ENCODE data around the gene AQP5.

The AQP5 gene

DNA sequence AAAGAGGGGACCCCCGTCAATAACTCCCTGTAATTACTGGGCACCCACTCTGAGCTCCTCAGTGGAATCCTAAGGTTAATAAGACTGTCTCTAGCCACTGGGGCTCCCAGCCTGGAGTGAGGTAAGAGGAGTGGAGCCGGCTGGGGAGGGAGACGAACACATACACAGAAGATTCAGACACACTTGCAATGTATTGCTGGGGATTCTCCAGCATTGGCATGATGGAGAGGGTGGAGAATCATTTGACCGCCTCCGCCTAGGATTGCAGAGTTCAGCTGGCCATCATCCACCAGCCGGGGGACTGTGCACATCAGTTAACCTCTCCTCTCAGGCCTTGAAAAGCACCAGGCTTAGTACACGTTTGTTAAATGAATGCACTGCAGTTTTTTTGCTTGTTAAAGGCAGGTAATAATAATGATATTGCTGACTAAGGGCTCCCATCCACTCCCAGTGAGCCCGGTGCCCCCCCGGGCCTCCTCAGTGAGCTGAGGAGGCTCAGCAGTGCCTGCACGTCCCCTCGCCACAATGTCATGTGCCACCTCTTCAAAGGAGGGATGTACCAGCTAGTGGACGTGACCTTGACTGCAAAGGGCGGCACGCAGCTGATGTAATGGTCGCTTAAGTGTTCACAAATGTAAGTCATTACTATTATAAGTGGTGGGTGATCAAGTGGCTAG lies 37.7 kb upstream of the AQP5 start:
- no peak overlapping the region for H3K4me3 ChIP-seq (replicated peaks; ENCODE audit: low read depth, low read length)
- no peak for DNase-seq (ENCODE audit: extremely low read depth, low read depth)
- TF ChIP-seq, protein P1, sequence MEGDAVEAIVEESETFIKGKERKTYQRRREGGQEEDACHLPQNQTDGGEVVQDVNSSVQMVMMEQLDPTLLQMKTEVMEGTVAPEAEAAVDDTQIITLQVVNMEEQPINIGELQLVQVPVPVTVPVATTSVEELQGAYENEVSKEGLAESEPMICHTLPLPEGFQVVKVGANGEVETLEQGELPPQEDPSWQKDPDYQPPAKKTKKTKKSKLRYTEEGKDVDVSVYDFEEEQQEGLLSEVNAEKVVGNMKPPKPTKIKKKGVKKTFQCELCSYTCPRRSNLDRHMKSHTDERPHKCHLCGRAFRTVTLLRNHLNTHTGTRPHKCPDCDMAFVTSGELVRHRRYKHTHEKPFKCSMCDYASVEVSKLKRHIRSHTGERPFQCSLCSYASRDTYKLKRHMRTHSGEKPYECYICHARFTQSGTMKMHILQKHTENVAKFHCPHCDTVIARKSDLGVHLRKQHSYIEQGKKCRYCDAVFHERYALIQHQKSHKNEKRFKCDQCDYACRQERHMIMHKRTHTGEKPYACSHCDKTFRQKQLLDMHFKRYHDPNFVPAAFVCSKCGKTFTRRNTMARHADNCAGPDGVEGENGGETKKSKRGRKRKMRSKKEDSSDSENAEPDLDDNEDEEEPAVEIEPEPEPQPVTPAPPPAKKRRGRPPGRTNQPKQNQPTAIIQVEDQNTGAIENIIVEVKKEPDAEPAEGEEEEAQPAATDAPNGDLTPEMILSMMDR (IDR thresholded peaks at IDR 0.05; ENCODE audit: low read depth, low read length, missing control alignments): no peak

DNA sequence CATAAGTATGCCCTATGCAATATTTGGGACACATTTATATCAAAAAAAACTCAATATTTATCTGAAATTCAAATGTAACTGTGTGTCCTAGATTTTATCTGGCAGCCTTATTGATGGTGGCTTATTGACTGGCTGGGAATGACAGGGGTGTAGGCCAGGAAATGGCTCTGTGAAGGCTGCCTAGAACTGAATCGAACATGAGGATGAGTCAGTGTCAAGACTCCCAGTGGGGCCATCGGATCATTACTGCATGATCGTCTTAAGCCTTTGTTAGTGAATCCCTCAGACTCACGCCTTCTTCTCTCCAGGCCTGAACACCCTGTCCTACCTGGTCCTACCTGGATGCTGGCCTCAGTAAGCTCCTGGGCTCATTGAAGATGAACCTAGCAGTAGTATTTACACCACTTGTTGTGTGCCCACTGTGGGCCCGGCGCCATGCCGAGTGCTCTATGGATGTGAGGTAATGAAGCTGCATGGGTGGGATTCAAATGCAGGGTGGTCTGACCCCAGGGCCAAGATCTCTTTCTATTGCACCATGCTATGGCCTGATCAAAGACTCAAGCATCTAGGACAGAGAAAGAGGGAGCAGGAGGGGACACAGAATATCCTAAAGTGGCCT lies 36.9 kb upstream of the AQP5 start:
- TF ChIP-seq, protein P1 (IDR thresholded peaks at IDR 0.05; ENCODE audit: low read depth, low read length, missing control alignments): no peak

DNA sequence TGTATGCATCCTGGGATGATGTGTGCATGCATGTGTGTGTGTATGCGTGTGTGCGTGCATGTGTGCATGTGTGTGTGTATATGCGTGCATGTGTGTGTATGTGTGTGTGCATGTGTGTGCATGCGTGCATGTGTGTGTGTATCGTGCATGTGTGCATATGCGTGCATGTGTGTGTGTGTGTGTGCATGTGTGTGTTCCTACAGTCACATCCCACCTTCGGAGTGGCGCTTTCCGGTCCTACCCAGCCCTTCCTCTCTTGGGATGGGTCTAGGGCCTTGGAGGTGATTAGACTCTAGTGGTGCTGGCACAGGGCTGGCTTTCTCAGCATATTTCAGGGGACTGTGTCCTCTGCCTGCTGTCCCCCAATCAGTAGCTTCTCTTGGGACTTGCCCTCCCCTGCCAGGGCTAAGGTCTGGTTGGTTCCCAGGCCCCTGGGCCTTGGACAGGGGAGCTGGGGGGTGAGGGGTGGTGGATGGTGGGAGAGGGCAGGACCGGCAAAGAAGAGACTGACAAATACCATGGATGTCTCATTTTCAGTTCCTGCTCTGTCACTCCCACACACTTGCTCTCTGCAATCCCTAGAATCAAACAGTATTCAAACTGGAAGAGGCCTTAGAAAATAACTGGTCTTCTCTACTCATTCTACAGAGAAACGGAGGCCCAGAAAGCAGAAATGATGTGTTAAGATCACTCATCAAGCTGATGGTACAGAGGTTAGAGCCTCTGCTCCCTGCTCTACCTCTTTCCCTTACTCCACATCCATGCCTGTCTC lies 36.1 kb upstream of the AQP5 start:
- TF ChIP-seq, protein P1 (IDR thresholded peaks at IDR 0.05; ENCODE audit: low read depth, low read length, missing control alignments): no peak
- no peak overlapping the region for H3K4me3 ChIP-seq (replicated peaks; ENCODE audit: low read depth, low read length)
- no peak for DNase-seq (ENCODE audit: extremely low read depth, low read depth)

More for the DNA sequence above, 36.9 kb upstream of the AQP5 start:
- DNase-seq (ENCODE audit: extremely low read depth, low read depth): no peak
- no peak overlapping the region for H3K4me3 ChIP-seq (replicated peaks; ENCODE audit: low read depth, low read length)

DNA sequence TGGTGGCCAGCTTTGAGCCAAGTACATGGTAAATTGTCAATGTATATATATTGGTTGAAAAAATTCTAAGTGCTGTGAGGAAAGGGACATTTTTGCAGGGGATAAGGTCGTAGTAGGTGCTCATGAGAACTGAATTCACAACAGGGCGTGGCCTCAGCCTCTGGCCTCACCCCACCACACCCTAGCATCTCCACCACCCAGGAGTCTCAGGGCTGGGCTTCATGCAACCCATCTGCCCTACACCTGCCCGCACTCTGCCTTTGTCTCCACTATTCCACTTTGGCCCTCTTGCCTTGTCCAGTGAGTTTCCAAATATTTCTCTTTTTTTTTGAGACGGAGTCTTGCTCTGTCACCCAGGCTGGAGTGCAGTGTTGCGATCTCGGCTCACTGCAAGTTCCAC lies 33.2 kb upstream of the AQP5 start:
- TF ChIP-seq, protein P1 (IDR thresholded peaks at IDR 0.05; ENCODE audit: low read depth, low read length, missing control alignments): no peak
- H3K4me3 ChIP-seq (replicated peaks; ENCODE audit: low read depth, low read length): no peak overlapping the region
- DNase-seq (ENCODE audit: extremely low read depth, low read depth): no peak

DNA sequence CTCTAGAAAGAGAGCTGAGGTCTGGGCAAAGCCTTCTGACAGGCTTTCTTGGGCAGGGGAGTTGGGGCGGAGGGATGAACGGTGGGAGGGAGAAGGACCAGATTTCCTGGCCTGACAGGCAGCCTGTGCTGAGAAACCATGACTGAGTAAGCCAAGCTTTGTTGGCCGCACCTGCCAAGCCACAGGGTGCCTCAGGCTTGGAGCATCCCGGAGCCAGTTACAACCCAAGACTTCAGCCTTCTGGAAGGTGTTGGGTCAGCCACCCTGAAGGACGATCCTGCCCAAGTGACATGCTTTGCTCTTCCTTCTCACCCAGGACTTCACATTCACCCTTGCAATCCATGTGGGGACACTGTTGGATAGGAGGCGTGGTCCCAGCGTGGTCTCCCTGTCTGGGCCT lies 32.1 kb upstream of the AQP5 start:
- TF ChIP-seq, protein P1 (IDR thresholded peaks at IDR 0.05; ENCODE audit: low read depth, low read length, missing control alignments): no peak
- no peak overlapping the region for H3K4me3 ChIP-seq (replicated peaks; ENCODE audit: low read depth, low read length)
- DNase-seq (ENCODE audit: extremely low read depth, low read depth): no peak

DNA sequence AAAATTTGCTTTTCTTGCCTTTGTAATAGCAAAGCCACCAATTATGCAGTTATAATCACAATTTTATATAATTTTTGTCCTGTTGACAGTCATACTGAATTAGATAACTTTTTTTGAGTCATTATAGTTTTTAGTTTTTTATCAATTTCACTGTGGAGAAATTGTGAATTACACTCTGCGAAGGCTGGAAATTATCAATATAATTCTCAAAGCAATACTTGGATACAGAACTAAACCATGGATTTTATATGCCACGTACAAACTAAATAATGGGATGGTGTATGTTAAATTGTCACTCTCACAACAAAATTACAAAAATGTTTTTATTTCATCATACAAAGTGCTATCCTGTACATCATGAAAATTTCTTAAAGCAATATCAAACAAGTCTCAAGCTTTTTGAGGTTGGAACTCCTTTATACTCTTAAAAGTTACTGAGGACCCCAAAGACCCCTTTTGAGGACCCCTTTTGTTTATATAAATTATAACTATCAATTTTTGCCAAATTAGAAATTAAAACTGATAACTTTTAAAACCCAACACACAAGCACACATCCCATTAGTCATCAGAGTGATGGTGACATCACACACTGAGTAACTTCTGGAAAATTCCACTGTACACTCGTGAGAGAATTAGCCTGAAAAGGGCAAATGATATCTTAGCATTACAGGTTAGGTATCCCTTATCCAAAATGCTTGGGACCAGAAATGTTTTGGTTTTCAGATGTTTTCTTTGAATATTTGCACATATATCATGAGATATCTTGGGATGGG lies 31.0 kb upstream of the AQP5 start:
- TF ChIP-seq, protein P1 (IDR thresholded peaks at IDR 0.05; ENCODE audit: low read depth, low read length, missing control alignments): no peak
- DNase-seq (ENCODE audit: extremely low read depth, low read depth): no peak

More for the DNA sequence above, 31.0 kb upstream of the AQP5 start:
- no peak overlapping the region for H3K4me3 ChIP-seq (replicated peaks; ENCODE audit: low read depth, low read length)
